H1 (cell line): ENCODE measurements around the gene B9D1. TPM values are rescaled to one million over a fixed set of nuclear protein-coding genes. Genes with fewer than 3 reads are reported as not detected.

Experiments
- CBX8 ChIP-seq: fragments of 300-800, 300-1000 bp; sonication (generic); IDR thresholded peaks from 2 replicates; pipeline ENCODE4 v1.7.1; 2016; ENCODE audit warnings: low read depth, low read length, borderline replicate concordance
- CHD2 ChIP-seq: IDR thresholded peaks from 2 replicates; pipeline ENCODE4 v1.6.1; 2012; ENCODE audit warnings: low read length, improper control_type of control experiment
- FOSL1 ChIP-seq: IDR thresholded peaks from 2 replicates; pipeline ENCODE4 v1.6.1; 2011; ENCODE audit warnings: mild to moderate bottlenecking, low read depth, low read length, moderate library complexity; ENCODE audit not compliant: insufficient read depth
- SIRT6 ChIP-seq: IDR thresholded peaks from one replicate; pipeline ENCODE4 v1.7.1; 2012; ENCODE audit warnings: low read length, inconsistent platforms
- SP1 ChIP-seq: IDR thresholded peaks from 2 replicates; pipeline ENCODE4 v1.6.1; 2011; ENCODE audit warnings: low read depth, low read length
- SP4 ChIP-seq: IDR thresholded peaks from 2 replicates; pipeline ENCODE4 v1.6.1; 2012; ENCODE audit warnings: low read length, inconsistent platforms
- SRF ChIP-seq: IDR thresholded peaks from 2 replicates; pipeline ENCODE4 v1.6.1; 2011; ENCODE audit warnings: mild to moderate bottlenecking, low read depth, low read length, moderate library complexity
- polyA plus RNA-seq, 7 experiments: library from polyadenylated mRNA; depleted of rRNA in 3 of 7; stranded (reverse) in 5 of 7; unstranded in 2 of 7; fragments of >200 nt in 5 of 7; fragments of 200-250 nt in 2 of 7; gene quantifications; 1 replicate in 5 of 7; 2 replicates in 1 of 7; 4 replicates in 1 of 7; pipeline versions ENCODE4 v1.2.1 to v1.2.3, GENCODE V29; 2011 to 2013; ENCODE audit warnings: missing spikeins in 2 of 7, mixed read lengths in 2 of 7
- total RNA-seq: library from RNA; stranded (reverse); fragmentation: NEBNext Ultra II Directional; extraction: Animal tissue kit (Norgen Biotek cat#: 25700); gene quantifications from 2 replicates; pipeline ENCODE4 v1.2.1, GENCODE V29; 2021

Gene B9D1
- total and polyA plus RNA-seq, 2 of the 8 experiments (the other 6 are each of a cell fraction or from before 2014, with no cell fraction given): 24.6 to 65.7 TPM

- TF ChIP-seq CBX8: no peak
- no peak for TF ChIP-seq SP1
- no peak for TF ChIP-seq SRF
- TF ChIP-seq SIRT6: no peak
- TF ChIP-seq CHD2: no peak
- TF ChIP-seq FOSL1: no peak
- TF ChIP-seq SP4: no peak
Observed at GRCh38 chr17:19348081-19348650, 14.4 kb downstream of the B9D1 start (continued).
